Ureter (tissue), 1 donor: Measurements from ENCODE around the gene ARPIN. TPM values are rescaled to one million over a fixed set of nuclear protein-coding genes. Genes with fewer than 3 reads are reported as not detected.
"Not testable (repeated sequence)": the region's sequence is repeated elsewhere in the genome, so short reads cannot be mapped to it uniquely, and the experiment has no call there.

Source experiments
- DNase-seq: peaks from one replicate; pipeline ENCODE4 v3.0.0-alpha.2; 2020; ENCODE audit warnings: low spot score
- total RNA-seq: library from RNA; stranded (reverse); gene quantifications from one replicate; pipeline ENCODE4 v1.2.4, GENCODE V29; 2023
- donor health status: DM: yes; HTN: yes; CAD: no.

The ARPIN gene
- total RNA-seq: 30.0 TPM

DNA sequence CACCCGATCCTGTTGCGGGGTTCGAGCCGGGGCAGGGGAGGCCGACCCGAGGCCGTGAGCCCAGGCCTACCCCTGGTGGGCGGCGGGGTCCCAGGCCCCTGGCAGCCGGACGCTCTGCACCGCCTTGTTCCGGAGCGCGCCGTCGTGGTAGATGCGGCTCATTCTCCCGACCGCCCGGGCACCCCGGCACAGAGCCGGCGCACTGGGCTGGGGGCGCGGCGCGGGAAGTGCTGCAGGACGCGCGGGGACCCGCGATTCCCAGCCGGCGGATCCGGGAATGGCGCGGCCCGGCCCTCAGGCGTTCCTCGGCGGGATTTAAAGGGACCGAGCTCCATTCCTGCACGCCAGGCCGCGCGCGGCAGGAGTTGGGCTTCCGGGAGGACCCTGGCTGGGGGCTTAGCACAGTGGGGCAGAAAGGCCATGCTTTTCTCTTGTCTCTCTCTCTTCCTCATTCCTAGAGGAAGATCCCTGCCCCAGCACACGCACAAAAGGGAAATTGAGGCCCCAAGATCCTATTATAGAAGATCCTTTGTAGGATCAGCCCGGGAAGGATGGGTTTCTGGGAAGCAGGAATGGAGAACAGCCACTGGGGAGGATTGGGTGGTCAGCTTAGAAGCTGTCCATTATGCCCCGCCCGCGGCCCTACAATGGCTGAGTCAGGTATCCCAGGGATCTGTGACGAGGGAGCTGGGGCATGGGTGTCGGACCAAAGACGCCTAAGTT lies at the start of gene ARPIN:
Gene ARPIN (minus strand): TSS at position 279 of the 723 bp plus-strand sequence. CDS start 117 bp downstream, at position 162.
- DNase-seq: peak; percentile 54

DNA sequence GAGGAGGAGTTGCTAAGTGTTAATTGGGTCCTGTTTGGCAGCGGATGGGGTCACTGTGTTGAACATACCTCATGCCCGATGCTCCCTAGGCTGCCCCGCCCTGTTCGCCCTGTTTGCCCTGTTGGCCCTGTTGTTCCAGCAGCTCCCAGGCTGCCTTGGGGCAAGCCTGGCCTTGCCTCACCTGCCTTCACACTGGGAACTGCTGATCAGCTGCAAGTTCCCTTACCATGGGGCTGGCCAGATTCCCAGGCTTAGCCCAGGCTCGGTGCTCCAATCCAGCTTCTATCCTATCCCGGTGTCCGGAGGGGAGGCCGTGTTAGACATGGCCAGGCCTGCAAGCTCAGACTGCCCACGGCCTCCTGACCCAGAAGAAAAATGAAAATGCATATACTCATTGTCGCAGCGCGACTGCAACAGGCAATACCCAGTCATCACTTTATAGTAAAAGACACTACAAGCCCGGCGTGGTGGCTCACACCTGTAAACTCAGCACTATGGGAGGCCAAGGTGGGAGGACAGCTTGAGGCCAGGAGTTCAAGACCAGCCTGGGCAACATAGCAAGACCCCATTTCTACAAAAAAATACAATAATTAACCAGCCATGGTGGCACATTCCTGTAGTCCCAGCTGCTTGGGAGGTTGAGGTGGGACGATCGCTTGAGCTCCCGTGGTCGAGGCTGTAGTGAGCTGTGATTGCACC lies 45.5 kb upstream of the ARPIN start:
- DNase-seq: peak; percentile 81

DNA sequence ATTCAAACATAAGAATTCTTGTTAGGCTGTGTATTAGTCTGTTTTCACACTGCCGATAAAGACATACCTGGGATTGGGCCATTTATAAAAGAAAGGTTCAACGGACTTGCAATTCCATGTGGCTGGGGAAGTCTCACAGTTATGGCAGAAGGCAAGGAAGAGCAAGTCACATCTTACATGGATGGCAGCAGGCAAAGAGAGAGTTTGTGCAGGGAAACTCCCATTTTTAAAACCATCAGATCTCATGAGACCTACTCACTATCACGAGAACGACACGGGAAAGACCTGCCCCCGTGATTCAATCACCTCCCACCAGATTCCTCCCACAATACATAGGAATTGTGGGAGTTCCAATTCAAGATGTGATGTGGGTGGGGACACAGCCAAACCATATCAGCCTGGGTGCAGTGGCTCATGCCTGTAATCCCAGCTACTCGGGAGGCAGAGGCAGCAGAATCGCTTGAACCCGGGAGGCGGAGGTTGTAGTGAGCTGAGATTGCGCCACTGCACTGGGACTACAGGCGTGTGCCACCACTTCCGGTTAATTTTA lies 42.8 kb upstream of the ARPIN start:
- not testable (repeated sequence) for DNase-seq

DNA sequence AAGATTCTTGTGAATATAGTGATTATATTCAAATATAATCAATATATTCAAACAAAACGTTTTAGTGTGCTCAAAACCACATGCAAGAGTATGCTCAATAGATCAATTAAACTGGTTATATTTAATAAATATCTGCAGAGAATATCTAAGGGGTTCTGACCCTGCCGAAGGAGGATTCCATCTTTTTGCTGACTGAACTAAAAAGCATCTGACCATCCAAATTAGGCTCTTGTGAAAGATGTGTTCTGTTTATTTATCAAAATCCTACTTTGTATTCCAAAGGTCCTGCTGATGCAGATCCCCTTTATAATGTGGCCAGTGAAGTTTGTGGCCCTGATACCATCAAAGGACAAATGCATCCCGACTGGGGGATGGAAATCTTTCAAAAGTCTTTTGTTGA lies 41.8 kb upstream of the ARPIN start:
- no peak for DNase-seq

DNA sequence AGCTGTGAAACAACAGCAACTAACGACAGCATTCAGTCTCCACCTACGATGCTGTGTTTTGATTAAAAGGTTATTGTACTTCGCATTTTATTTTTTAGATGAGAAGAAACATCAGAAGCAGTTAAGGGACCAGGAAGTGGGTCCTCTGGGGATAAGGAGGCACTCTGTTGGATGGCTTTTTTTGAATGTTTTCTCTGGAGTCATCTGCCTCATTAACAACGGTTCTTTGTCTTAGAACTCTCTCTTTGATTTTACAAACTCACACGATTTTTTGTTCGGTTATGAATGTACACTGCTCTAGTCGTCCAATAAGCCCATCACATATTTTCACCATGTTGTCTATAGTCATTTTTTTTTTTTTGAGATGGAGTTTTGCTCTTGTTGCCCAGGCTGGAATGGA lies 36.0 kb upstream of the ARPIN start:
- no peak for DNase-seq

DNA sequence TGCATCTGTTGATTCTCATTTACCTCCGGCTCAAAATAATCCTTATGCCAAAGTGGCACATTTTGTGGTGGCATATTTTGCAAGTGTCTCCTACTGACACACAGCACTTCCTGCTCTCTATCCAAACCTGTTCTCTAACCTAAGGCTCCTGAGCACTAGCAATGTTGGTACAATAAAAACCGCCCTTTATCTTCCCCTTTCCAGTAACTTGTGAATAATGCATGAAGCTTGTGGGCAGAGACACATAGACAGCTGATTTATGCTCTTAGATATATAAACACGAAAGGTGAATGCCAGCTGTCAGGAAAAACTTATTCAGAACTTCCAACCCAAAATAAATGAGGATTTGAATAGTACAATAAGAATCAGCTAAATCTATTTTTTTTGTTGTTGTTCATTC lies 34.6 kb upstream of the ARPIN start:
- DNase-seq: no peak

DNA sequence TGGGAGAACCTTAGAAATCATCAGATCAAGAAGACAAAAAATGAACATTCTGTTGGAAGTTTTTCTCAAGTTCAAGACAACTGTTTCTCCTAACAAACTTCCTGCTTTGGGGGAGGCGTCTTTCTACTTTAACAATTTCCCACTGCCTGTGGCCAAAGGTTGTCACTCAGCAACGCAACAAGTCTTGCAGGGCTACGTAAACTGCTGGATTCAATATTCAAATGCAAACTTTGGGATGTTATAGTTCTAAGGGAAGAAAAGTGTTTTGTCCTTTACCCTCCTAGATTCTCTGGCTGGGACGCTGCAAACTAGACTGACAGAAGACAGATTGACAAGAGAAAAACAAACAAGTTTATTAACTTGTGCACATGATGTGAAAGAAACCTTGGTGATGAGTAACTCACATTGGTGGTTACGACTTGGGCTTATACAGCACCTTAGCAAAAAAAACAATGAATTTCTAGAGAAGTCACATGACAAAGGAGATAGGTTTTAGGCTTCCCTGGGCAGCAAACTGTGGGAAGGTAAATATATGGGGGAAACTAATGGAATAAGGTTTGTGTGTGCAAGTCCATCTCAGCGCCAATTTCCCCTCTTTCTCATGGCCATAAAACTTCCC lies 34.0 kb upstream of the ARPIN start:
- no peak for DNase-seq

DNA sequence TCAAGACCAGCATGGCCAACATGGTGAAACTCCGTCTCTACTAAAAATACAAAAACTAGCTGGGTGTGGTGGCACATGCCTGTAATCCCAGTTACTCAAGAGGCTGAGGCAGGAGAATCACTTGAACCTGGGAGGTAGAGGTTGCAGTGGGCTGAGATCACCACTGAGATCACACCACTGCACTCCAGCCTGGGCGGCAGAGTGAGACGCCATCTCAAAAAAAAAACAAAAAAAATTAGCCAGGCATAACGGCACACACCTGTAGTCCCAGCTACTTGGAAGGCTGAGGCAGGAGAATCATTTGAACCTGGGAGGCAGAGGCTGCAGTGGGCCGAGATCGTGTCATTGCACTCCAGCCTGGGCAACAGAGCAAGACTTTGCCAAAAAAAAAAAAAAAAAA lies 31.0 kb upstream of the ARPIN start:
- not testable (repeated sequence) for DNase-seq

DNA sequence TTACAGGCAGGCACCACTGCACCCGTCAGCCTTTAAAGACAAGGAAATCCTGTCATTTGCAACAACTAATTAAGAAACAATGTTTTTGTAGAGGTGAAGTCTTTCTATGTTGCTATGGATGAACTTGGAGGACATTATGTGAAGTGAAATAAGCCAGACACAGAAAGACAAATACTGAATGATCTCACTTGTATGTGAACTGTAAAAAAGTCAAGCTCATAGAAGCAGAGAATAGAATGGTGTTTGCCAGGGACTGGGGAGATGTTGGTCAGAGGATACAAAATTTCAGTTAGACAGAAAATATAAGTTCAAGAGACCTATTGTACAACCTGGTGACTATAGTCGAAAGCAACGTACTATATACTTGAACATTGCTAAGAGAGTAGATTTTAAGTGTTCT lies 27.2 kb upstream of the ARPIN start:
- DNase-seq: no peak

DNA sequence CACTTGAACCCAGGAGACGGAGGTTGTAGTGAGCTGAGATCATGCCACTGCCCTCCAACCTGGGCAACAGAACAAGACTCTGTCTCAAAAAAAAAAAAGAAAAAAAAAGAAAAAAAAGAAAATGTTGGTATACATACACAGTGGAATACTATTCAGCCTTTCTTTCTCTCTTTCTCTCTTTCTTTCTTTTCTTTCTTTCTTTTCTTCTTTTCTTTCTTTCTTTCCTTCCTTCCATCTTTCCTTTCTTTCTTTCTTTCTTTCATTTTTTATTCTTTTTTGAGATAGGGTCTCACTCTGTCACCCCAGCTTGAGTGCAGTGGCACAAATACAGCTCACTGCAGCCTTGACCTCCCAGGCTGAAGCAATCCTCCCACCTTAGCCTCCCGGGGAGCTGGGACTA lies 26.6 kb upstream of the ARPIN start:
- not testable (repeated sequence) for DNase-seq

DNA sequence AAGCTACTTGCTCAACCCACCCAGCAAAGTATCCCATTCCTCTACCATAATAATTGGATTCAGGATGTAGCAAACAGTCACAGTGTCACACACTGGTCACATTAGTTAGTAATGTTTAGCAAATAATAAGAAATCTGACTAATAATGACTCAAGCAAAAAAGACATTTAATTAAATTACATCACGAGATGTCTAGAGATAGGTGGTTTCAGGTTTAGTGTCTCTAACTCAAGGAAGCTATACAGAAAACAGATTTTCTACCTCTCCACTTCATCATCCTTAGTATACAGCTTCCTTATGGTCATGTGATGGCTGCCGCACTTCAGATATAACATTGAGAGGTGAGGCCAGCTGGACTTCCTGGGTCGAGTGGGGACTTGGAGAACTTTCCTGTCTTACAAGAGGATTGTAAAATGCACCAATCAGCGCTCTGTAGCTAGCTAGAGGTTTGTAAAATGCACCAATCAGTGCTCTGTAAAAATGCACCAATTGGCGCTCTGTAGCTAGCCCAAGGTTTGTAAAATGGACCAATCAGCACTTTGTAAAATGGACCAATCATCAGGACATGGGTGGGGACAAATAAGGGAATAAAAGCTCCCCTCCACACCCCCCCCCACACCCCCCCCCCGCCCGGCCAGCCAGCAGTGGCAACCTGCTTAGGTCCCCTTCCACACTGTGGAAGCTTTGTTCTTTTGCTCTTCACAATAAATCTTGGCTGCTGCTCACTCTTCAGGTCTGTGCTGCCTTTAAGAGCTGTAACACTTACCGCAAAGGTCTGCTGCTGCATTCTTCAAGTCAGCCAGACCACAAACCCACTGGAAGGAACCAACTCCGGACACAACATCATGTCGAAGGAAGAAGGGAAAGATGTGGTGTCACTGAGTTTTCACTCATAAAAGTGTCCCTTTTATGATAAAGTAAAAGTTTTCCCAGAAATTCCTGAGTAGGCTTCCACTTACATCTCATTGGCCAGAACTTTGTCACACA lies 24.9 kb upstream of the ARPIN start:
- no peak for DNase-seq

DNA sequence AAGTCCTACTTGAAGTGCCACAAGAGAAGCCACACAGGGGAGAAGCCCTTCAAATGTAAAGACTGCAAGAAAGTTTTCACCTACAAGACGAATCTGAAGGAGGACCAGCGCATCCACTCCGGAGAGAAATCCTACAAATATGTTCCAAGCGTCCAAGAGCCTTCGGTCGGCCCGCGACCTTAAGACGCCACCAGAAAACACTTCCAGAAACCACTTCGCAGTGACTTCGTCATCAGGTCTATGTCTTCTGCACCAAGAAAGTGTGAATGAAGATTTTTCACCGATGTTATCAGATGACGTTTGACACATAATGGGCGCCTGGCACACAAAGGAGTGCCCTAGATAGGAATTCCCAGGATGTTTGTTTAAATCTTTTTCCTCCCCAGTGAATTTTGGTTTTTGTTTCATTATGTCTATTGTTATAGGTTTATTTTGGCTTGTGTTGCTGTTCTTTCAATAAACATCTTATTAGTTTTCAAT lies 24.1 kb upstream of the ARPIN start:
- no peak for DNase-seq

DNA sequence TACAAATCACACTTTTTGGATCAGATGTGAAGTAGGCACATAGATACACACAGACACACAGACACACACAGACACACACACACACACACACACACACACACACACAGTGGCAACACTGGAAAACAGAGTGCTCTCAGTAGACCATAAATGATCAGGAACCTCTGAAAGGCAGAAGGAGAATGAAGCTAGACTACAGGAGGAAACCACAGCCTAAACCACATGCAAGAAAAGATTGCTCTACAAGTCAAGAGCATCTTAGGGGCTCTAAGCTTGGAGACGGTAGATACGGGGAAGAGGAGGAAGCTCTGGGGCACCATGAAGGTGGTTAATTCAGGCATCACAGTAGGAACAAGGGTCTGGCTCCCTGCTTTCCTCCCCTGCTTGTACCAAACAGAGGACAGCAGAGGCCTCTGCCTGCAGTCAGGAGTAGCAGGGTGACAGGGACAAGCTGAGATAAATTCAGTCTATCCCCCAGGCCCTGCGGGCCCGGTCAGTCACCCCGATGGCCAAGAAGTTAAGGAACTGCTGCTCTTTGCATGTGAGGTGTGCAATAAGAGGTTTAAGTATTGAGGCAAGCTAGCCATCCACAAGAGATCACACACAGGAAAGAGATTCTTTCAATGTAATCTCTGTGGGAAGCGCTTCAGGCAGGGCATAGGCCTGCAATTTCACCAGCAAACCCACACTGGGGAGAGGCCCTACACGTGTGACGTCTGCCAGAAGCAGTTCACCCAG lies 23.5 kb upstream of the ARPIN start:
- no peak for DNase-seq

DNA sequence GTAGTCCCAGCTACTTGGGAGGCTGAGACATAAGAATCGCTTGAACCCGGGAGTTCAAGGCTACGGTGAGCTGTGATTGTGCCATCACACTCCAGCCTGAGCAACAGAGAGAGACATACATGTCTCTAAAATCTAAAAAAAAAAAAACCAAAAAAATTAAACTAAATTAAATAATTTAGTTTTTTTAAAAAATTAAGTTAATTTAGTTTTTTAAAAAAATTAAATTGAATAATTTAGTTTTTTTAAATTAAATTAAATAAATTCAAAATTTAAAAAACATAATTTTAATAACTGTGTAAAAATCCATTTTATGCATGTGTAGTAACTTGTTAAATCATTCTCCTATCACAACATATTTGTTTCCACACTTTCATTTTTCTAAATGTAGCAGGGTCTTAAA lies 20.1 kb upstream of the ARPIN start:
- DNase-seq: no peak

DNA sequence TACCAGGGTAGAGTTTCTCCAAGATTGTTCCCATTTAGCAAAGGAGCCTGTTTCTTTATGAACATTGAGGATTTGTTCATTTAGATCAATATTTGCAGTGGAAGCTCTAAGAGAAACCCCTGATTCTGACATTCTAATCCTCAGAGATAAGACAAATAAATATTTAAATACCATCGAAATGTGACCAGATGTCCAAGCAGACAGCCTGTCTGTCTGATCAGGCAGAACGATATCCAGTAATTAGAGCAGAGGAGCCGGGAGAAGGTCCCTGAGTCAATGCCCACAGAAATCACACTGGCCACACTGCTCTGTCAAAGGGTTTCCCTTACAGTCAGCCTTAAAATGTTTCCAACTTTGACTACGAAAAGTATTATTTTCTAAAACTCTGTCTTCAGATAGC lies 15.7 kb upstream of the ARPIN start:
- DNase-seq: no peak

DNA sequence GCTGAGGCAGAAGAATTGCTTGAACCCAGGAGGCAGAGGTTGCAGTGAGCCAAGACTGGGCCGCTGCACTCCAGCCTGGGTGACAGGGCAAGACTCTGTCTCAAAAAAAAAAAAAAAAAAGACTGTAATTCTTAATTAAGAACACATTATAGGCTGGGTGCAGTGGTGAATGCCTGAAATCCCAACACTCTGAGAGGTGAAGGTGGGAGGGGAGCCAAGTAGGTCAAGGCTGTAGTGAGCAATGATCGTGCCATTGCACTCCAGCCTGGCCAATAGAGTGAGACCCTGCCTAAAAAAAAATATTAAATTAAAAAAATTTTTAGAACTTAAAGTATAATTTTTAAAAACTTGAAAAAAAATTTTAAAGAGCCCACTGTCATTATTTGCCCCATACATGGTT lies 13.4 kb upstream of the ARPIN start:
- DNase-seq: no peak

DNA sequence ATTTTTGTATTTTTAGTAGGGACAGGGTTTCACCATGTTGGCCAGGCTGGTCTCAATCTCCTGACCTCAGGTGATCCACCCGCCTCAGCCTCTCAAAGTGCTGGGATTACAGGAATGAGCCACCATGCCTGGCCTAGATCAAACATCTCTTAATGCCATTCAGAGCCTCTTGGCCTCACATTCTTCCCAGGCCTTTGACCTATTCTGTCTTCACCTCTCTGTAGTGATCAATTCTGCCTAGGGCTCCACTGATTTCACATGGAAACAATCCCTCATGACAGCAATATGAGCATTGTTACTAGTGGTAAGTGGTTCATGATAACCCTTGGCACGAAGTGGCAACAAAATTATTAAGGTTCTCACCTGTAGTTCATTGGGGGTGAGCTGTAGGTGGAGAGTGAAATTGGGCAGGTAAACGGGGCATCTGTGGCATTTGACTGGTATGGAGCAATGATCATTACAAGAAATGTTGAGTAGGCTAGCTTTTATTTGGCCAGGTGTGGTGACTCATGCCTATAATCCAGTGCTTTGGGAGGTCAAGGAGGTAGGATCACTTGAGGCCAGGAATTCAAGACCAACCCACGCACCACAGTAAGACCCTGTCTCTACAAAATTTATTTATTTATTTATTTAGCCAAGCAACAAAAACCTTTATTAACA lies 4.8 kb upstream of the ARPIN start:
- DNase-seq: no peak

DNA sequence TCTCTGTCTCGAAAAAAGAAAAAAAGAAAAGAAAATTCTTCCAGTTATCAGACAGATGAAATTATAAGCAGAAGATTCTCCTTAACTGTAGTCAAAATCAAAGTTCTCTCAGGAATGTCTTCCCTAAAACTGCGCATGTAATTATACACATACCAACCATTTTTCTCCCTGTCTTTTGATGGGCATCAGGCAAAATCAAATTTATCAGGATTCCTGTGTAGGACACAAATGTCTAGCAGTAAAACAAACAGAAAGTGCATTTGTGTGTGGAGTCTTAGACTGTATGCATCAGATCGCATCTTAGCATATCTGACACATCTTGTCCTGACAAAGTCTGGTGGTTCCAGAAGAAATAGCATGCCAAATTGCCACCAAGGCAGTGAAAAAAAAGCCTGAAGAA lies 3.9 kb upstream of the ARPIN start:
- no peak for DNase-seq

DNA sequence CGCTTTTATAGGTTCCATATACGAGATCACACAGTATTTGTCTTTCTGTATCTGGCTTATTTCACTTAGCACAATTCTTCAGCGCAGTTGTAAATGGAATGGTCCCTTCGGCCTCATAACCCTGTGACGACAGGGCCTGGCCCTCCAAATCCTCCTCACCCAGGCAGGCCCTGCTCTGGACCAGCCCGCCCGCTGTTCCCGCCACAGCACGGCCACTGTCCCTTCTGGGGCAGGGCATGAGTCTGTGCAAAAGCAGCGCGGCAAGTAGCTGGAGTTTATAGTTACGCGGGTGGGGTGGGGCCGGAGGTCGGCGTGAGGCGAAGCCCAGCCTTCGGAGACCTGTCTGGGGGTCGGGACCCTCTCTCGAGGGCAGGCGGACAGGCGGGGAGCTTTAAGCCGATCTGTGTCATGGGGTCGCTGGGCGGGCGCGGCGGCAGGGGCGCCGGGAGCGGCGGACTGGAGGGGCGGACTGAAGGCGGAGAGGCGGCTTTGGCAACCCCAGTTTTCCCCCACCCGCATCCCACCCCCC lies 543 bp downstream of the ARPIN start:
- DNase-seq: no peak
